Ascending aorta (tissue), 2 donors: ENCODE results near the gene TUBA4A. TPM values are rescaled to one million over a fixed set of nuclear protein-coding genes. Genes with fewer than 3 reads are reported as not detected.

Source experiments
- DNase-seq, 2 donors: peaks; one replicate each; pipeline ENCODE4 v3.0.0-alpha.2; 2019; ENCODE audit warnings: low spot score in 2 of 2
- H3K27ac ChIP-seq, 2 donors: fragments of 200-600 bp; sonication (generic); one replicate each; pipeline ENCODE4 v1.5.1; 2016 to 2017; ENCODE audit warnings: mild to moderate bottlenecking in 1 of 2
- H3K27me3 ChIP-seq: fragments of 200-600 bp; sonication (generic); one replicate; pipeline ENCODE4 v1.5.1; 2017
- H3K36me3 ChIP-seq, 2 donors: fragments of 200-600 bp; sonication (generic); one replicate each; pipeline ENCODE4 v1.5.1; 2016
- H3K4me1 ChIP-seq, 2 donors: fragments of 200-600 bp; sonication (generic); one replicate each; pipeline ENCODE4 v1.5.1; 2016 to 2017; ENCODE audit warnings: mild to moderate bottlenecking in 1 of 2
- H3K4me3 ChIP-seq, 2 donors: fragments of 200-600 bp; sonication (generic); one replicate each; pipeline ENCODE4 v1.5.1; 2016 to 2017; ENCODE audit warnings: mild to moderate bottlenecking in 1 of 2
- H3K9me3 ChIP-seq, 2 donors: fragments of 200-600 bp; sonication (generic); one replicate each; pipeline ENCODE4 v1.5.1; 2016
- CTCF ChIP-seq, 3 experiments: fragments of 200-600 bp in 2 of 3; fragments of 450-650 bp in 1 of 3; sonication (generic) in 2 of 3; IDR thresholded peaks; one replicate each; pipeline ENCODE4 v1.5.1; 2016 to 2019; ENCODE audit warnings: antibody characterized with exemption in 3 of 3, mild to moderate bottlenecking in 1 of 3, moderate library complexity in 1 of 3
- intact Hi-C: fragments of 100-400 bp; cut with DNase I; formaldehyde crosslinking; loops from one replicate; pipeline ENCODE4 v1.15.1; 2023
- total RNA-seq: library from RNA; depleted of rRNA; stranded (reverse); fragments of >200 nt; gene quantifications from one replicate; pipeline ENCODE4 v1.1.0, GENCODE V29; 2016

Gene TUBA4A
- 71.1 TPM for total RNA-seq

GRCh38 chr2:219253753-219254589 is at the start of gene TUBA4A:
TUBA4A (minus strand) TSS chr2:219253918; CDS start chr2:219253858, 60 bp downstream.
- intact Hi-C loops = loop anchor here (1.0 to 2.0 kb wide), 3 partner anchors 20 to 77 kb away; partner anchors contain the start of gene CNPPD1
- no peaks in the 10 kb centered on the region for H3K9me3 ChIP-seq
- H3K27me3 ChIP-seq = no peaks in the 10 kb centered on the region
- peak in 1 of 3 experiments; percentile 8 for TF ChIP-seq CTCF (IDR thresholded peaks at IDR 0.05)
- peak within 1 kb of the TSS; percentile 96 to 99 for H3K27ac ChIP-seq
- peak within 1 kb of the TSS; percentile 70 to 73 for H3K4me3 ChIP-seq
- H3K4me1 ChIP-seq = peaks cover 15 to 39% of the 10 kb centered on the region in 2 donors
- peaks cover 0 to 16% of the 10 kb centered on the region in 2 donors for H3K36me3 ChIP-seq
- peak; percentile 58 to 93 for DNase-seq

- no peak overlapping the region for H3K27ac ChIP-seq
- H3K27me3 ChIP-seq = no peaks in the 10 kb centered on the region
- H3K4me3 ChIP-seq = no peak overlapping the region
- no peak for DNase-seq
- intact Hi-C loops = no loop called here
- H3K36me3 ChIP-seq = no peaks in the 10 kb centered on the region
- TF ChIP-seq CTCF (IDR thresholded peaks at IDR 0.05) = no peak
- H3K9me3 ChIP-seq = no peaks in the 10 kb centered on the region
- no peaks in the 10 kb centered on the region for H3K4me1 ChIP-seq
Measured at GRCh38 chr2:219302412-219302968, 48.8 kb upstream of the TUBA4A start.

- H3K36me3 ChIP-seq = no peaks in the 10 kb centered on the region
- no peak for TF ChIP-seq CTCF (IDR thresholded peaks at IDR 0.05)
- no peak for DNase-seq
- H3K9me3 ChIP-seq = no peaks in the 10 kb centered on the region
- H3K27ac ChIP-seq = no peak overlapping the region
- intact Hi-C loops = no loop called here
- peaks cover 0 to 4% of the 10 kb centered on the region in 2 donors for H3K4me1 ChIP-seq
- no peak overlapping the region for H3K4me3 ChIP-seq
- H3K27me3 ChIP-seq = no peaks in the 10 kb centered on the region
Measured at GRCh38 chr2:219300022-219300421, 46.3 kb upstream of the TUBA4A start.

- Histone ChIP-seq H3K27me3 (no peaks in the 10 kb centered on the region), H3K36me3 (no peaks in the 10 kb centered on the region), H3K4me3 (no peak overlapping the region), H3K27ac (no peak overlapping the region), H3K9me3 (no peaks in the 10 kb centered on the region), H3K4me1 (peaks cover 0 to 8% of the 10 kb centered on the region in 2 donors)
- DNase-seq = no peak
- intact Hi-C loops = loop anchor here (5.0 to 10.0 kb wide), 2 partner anchors 235 to 242 kb away; no protein-coding TSS in a partner anchor
- TF ChIP-seq CTCF (IDR thresholded peaks at IDR 0.05) = no peak
Measured at GRCh38 chr2:219299372-219299760, 45.6 kb upstream of the TUBA4A start.

- no peaks in the 10 kb centered on the region for H3K27me3 ChIP-seq
- peak in 1 of 2 donors; percentile 92 for DNase-seq
- TF ChIP-seq CTCF (IDR thresholded peaks at IDR 0.05) = peak; percentile 96 to 99 (median 99)
- intact Hi-C loops = loop anchor here (1.0 to 10.0 kb wide), 4 partner anchors 128 to 242 kb away; partner anchors contain the start of gene NHEJ1
- H3K36me3 ChIP-seq = no peaks in the 10 kb centered on the region
- no peaks in the 10 kb centered on the region for H3K9me3 ChIP-seq
- H3K27ac ChIP-seq = no peak overlapping the region
- peaks cover 0 to 10% of the 10 kb centered on the region in 2 donors for H3K4me1 ChIP-seq
- H3K4me3 ChIP-seq = no peak overlapping the region
Measured at GRCh38 chr2:219298759-219299371, 45.1 kb upstream of the TUBA4A start.
